GM04504 (cell line): ENCODE measurements around the gene AGFG1.
"Not testable (repeated sequence)": the region's sequence is repeated elsewhere in the genome, so short reads cannot be mapped to it uniquely, and the experiment has no call there.

ENCODE experiments used
- DNase-seq: peaks from one replicate; pipeline ENCODE4 v3.0.0-alpha.2; 2012; ENCODE audit warnings: low read depth

Gene AGFG1

GRCh38 chr2:227500301-227500630, 28.3 kb downstream of the AGFG1 start:
- DNase-seq: no peak

DNA sequence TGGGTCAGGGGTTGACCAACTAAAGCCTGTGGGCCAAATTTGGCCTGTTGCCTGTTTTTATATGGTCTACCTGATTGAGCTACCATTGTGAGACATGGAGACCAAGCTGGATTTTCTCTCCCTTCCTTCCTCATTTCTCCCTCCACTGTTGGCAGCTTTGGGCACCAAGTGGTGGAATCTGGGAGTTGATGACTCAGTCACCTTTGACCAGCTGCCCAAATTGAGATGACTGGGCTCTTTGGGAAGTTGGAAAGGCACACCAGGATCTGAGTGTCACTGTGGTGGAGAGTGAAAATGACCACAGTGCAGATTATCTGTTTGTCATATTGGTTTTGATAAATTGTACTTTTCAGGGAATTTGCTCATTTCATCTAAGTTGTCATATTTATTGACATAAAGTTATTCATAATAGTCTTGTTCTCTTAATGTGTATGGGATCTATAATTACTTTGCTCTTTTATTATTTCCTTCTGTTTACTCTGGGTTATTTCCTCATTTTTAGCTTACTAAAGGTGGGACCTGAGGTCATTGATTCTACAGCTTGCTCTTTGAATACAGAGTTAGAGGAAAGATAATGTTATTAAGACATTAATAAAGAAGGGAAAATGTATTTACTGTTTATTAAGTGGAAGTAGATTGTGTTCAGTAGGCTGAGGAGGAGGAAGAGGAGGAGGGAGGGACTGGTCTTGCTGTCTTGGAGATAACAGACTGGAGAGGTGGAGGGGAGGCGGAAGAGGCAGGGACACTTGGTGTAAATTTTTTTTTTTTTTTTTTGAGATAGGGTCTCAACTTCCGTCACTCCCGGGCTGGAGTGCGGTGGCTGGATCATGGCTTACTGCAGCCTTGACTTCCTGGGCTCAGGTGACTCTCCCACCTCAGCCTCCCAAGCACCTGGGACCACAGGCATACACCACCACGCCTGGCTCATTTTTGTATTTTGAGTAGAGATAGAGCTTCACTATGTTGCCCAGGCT, 31.8 kb downstream of the AGFG1 start:
- peak; percentile 46 for DNase-seq

DNA sequence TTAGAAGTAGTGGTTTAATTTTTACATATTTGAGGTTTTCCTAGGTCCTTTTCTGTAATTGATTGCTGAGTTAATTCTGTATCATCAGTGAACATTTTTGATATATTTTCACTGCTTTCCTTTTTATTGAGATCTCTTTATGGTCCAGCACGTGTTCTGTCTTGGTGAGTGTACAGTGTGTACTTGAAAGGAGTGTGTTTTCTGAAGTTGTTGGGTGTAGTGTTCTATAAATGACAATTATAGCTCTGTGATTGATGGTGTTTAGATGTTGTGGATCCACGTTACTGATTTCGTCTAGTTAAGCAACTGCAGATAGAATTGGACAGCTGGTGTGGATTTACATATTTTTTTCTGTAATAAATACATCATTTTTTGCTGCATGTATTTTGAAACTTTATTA, 32.7 kb downstream of the AGFG1 start:
- DNase-seq: no peak

DNA sequence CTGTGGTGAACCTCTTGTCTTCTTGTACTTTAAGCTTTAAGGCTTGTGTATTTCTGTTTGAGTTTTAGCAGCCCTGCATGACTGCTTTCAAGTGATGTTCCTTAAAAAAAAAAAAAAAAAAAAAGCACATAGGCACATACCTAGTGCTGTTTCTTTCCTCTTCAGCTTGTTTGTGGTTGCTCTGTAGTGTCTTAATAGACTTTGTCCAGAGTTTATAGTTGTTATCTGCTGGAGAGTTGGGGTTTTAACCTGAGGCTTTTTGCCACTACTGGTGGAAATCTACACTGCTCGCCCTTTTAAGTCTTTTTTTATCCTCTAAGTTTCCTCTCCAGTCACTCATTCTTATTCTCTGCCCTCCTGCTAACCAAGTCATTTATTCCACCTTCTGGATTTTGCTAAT, 34.5 kb downstream of the AGFG1 start:
- no peak for DNase-seq

- DNase-seq: no peak
Measured at GRCh38 chr2:227507963-227508362, 36.0 kb downstream of the AGFG1 start.

DNA sequence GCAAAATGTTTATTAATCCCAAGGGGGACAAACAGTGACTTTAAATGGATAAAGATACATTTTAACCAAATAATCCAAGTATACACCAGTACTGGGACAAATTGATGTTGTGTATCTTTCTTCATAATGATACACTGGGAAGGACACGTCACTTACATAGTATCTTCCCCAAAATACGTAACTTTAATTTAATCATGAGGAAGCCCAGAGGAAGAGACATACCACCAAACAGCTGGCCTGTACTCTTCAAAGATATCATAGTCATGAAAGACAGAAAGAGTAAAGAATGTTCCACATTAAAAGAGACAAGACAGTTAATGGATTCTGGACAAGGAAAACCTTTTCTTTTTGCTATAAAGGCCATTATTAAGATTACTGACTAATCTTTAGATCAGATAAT, 37.1 kb downstream of the AGFG1 start:
- DNase-seq: no peak

GRCh38 chr2:227509824-227510619, 38.1 kb downstream of the AGFG1 start:
- no peak for DNase-seq

DNA sequence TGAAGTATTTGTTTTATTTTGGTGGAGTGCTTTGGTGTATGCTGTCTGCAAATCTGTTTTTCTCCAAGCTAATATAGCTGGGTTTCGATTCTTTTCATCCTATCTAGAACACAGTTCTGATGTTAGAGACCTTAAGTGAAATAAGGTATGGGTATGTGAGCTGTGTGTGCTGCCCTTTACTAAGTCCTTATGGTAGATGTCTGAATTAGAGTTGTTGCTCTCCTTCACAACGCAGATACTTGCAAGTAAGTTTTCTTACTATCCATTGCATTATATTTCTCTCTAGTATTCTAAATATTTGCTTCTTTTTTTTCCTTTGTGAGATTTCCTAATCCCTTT, 38.6 kb downstream of the AGFG1 start:
- no peak for DNase-seq

- DNase-seq: no peak
Measured at GRCh38 chr2:227511239-227511930, 39.4 kb downstream of the AGFG1 start.

- no peak for DNase-seq
Measured at GRCh38 chr2:227511955-227512354, 40.0 kb downstream of the AGFG1 start.

DNA sequence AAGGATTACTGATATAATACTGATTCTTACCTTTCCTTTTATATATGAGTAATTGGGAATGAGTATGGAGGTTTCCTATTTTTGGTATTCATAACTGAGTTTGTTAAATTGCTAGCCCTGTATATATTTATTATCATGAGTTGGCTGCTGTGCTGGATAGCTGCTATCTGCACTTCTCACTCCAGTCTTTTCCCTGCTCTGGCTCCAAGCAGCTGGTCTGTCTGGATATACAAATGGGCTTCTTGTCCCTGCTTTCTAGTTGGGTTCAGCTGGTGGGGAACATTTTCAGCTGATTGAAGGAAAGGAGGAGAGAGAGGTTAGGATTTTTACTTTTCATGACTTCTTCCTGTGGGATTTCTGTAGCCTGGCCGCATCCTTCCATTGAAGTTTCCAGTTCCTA, 41.2 kb downstream of the AGFG1 start:
- no peak for DNase-seq

DNA sequence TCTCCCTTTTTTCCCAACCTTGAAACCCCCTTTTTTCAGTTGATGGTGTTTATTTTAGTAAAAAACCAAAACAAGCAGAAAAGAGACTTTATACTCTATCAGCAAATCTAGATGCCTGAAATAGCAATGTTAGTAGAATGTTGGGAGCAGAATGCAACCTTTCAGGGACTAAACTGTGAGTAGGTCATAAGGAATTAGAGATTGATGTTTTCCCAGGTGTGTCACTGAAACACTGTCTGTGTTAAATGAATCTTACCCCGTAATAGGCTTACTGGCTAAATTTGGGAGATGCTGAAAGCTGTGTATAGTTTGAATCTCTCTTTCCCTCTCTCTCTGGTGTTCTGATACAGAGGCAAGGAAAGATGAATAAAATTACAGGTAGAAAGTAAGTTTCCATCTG, 43.8 kb downstream of the AGFG1 start:
- DNase-seq: no peak

DNA sequence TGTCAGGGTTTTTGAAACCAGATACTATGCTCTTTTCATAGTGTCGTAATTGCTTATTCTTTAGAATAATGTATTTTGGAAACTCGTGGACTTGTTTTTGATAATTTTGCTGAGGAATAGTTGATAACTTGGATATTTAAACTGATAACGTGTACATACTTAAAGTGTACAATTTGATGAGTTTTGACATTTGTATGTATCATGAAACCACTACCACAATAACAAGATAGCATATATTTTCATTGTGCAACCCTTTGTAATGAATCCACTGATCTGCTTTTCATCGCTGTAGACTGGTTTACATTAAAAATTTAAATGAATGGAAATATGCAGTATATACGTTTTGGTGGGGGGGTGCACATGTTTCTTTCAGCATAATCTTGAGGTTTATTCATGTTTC, 45.8 kb downstream of the AGFG1 start:
- DNase-seq: no peak

- DNase-seq: not testable (repeated sequence)
Measured at GRCh38 chr2:227518278-227518865, 46.4 kb downstream of the AGFG1 start.

GRCh38 chr2:227521178-227521577, 49.2 kb downstream of the AGFG1 start:
- DNase-seq: not testable (repeated sequence)

DNA sequence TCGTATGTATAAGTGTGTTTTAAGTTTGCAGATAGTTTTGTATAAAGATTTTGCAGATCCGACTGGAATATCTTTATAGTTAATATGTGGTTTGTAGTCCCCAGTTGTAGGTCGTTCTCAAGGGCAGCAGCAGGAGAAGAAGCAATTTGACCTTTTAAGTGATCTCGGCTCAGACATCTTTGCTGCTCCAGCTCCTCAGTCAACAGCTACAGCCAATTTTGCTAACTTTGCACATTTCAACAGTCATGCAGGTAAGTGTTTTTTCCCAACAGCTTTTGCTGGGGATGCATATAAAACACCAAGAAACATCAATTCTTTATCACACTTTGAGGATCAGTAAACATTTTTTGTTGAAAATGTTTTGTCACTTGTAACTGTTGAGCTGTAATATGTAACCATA, 52.7 kb downstream of the AGFG1 start:
- no peak for DNase-seq

GRCh38 chr2:227527351-227527750, 55.4 kb downstream of the AGFG1 start:
- no peak for DNase-seq

DNA sequence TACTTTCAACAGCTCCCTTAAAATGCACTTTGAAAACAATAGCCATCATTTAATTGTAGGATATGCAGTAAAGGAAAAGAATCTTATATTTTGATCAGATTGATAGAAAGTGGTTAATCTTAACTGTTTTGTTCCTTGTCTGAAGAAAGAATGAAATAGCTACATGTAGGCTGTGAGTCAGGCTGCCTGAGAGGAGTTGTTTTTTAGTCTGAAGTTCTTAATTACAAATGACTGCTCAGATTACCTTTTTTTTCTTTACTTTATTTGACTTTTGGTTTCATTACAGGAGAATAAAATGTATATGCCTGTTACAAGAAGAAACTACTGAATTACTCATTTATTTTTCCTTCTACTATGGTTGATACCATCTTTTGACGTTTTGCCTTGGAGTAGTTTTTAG, 56.8 kb downstream of the AGFG1 start:
- DNase-seq: no peak

- DNase-seq: no peak
Measured at GRCh38 chr2:227529871-227530270, 57.9 kb downstream of the AGFG1 start.

GRCh38 chr2:227534714-227535113, 62.8 kb downstream of the AGFG1 start:
- no peak for DNase-seq

- DNase-seq: no peak
Measured at GRCh38 chr2:227536445-227536844, 64.5 kb downstream of the AGFG1 start.

DNA sequence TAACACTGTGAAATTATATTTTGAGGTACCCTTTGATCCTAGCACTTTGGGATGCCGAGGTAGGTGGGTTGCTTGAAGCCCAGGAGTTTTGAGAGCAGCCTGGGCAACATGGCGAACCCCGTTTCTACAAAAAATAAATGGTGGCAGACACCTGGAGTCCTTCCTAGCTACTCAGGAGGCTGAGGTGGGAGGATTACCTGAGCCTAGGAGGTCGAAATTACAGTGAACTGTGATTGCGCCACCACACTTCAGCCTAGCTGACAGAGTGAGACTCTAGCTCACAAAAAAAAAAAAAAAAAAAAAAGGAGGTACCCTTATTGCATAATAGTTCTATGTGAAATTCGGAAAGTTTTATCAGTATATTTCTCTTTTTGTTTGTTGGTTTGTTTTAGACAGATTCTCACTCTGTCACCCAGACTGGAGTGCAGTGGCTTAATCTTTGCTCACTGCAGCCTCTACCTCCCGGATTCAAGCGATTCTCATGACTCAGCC, 67.6 kb downstream of the AGFG1 start:
- DNase-seq: no peak
